Activated CD4-positive, CD25-positive, alpha-beta regulatory T cell treated with anti-CD3 and anti-CD28 coated beads, Interleukin-2, amount 50 U/mL, for 16 hours (primary cell): ENCODE data around the gene SERTAD3.
"Not testable (repeated sequence)": the region's sequence is repeated elsewhere in the genome, so short reads cannot be mapped to it uniquely, and the experiment has no call there.

ENCODE experiments used
- DNase-seq: peaks from one replicate; pipeline ENCODE4 v3.0.0-alpha.2; 2020; ENCODE audit warnings: low read depth, low spot score

Gene SERTAD3, protein sequence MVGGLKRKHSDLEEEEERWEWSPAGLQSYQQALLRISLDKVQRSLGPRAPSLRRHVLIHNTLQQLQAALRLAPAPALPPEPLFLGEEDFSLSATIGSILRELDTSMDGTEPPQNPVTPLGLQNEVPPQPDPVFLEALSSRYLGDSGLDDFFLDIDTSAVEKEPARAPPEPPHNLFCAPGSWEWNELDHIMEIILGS

DNA sequence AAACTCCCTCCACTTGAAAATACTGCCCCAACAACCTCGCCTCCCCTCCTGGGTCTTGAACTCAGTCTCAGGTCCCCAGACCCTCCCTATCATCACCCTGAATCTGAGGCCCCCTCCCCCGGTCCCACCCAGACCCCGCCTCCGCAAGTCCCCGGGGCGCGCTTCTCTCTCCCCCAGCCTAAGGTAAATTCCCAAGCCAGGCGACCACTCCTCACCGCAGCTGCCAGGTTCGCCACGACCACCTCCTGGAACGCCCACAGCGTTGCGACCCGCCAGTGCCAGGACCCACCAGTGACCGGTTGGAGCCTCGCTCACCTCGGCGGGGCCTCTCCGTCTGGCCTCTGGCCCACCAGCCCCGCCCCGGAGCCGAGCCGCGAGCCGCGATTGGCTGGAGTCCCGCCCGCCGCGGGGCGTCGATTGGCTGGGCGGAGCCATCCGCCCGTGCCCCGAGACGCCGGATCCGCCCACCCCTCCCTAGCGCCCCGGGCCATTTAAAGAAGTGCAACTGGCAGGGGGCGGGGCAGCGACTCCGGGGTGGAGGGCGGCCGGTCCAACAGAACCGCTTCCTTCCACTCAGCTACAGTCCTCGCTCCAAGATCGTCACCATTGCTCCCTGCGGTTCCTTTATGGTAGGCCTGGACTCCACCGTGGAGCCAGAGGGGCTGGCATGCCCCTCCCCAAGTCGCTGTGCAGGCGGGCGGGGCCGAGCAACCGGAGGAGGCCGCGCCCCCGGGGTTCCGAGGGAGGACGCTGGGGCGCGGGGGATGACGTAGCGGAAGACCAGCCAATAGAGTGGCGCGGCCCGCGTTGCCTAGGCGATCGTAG, at the start of gene SERTAD3:
Gene SERTAD3 (minus strand): TSS at position 336 of the 825 bp plus-strand sequence. CDS start 2,255 bp downstream, outside the sequence.
- peak; percentile 95 for DNase-seq

DNA sequence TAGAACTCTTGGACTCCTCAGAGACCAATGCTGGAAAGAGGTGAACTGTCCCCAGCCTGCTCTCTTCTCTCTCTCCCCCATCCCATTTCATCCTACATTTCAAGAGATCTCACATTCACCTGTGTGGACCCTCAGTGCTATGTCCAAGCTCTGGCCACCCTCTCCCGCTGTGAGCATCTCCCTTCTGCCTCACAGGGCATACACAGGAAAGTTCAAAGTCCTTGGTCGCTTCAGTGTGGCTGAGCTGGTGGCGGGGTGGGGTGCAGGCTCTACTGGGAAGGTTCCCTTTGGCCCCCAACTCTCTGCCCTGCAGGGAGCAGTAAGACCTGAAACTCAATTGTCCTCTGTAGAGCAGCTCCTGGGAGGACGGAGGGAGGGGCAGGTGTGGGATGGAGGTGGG, 49.6 kb upstream of the SERTAD3 start:
- DNase-seq = no peak

DNA sequence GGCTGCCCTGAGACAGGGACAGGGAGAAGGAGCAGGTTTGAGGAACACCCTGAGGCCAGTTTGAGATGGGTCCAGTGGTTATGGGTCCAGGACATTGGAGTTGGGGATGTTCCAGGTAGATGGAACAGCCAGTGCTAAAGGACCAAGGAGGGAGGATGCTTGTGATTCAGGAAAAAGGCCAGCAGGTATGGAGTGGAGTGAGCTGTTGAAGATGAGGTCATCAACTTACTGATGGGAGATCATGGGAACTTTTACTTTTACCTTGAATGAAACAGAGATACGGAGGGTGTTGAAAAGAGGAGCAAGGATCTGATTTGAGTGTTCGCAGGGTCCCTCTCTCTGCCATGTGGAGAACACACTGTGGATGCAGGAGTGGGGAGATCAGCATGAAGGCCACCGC, 48.1 kb upstream of the SERTAD3 start:
- DNase-seq = no peak

DNA sequence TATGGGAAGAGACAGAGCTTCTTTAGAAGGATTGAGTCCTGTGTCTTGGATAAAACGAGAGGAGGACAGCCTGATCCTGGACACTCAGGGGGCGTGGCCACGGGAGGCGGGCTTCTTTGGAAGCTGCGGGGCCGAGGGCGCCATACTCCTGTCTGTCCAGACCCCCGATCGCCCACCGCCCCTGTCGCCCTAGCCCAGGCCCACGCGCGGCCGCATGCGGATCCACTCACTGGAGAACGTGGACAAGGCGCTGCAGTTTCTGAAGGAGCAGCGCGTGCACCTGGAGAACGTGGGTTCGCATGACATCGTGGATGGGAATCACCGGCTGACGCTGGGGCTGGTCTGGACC, 45.7 kb upstream of the SERTAD3 start:
- no peak for DNase-seq

DNA sequence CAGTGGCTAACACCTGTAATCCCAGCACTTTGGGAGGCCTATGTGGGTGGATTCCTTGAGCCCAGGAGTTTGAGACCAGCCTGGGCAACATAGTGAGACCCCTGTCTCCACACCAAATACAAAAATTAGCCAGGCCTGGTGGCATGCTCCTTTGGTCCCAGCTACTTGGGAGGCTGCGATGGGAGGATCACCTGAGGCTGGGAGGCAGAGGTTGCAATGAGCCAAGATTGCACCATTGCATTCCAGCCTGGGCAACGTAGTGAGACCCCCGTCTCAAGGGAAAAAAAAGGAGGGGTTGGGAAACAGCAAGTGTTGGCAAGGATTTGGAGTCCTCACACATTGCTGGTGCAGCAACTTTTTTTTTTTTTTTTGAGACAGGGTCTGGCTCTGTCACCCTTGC, 41.9 kb upstream of the SERTAD3 start:
- DNase-seq = no peak

DNA sequence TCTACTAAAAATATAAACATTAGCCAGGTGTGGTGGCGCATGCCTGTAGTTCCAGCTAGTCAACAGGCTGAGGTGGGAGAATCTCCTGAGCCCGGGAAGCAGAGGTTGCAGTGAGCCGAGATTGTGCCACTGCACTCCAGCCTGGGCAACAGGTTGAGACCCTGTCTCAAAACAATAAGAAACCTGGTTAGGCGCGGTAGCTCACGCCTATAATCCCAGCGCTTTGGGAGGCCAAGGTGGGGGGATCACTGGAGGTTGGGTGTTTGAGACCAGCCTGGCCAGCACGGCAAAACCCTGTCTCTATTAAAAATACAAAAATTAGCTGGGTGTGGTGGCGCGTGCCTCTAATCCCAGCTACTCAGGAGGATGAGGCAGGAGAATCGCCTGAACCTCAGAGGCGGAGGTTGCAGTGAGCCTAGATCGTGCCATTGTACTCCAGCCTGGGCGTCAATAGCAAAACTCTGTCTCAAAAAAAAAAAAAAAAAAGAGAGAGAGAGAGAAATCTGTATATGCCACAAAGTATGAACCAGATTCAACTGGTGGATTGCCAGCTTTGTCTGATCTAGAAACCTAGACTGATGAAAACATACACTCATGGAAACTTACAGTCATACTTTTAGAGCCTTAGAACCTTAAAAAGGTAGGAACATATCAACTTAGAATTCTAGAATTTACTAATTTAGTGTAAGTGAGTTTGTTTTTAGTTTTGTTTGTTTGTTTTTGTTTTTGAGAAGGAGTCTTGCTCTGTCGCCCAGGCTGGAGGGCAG, 31.9 kb upstream of the SERTAD3 start:
- not testable (repeated sequence) for DNase-seq

DNA sequence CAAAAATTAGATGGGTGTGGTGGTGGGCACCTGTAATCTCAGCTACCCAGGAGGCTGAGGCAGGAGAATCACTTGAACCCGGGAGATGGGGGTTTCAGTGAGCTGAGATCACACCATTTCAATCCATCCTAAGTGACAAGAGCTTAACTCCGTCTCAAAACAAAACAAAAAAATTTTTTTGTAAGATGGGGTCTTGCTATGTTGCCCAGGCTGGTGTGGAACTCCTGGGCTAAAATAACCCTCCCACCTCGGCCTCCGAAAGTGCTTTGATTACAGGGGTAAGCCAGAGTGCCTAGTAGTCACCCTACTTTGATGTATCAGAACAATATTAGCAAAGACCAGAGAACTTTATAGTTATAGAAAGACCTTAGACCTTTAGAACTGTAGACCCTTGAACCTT, 30.6 kb upstream of the SERTAD3 start:
- DNase-seq = no peak

DNA sequence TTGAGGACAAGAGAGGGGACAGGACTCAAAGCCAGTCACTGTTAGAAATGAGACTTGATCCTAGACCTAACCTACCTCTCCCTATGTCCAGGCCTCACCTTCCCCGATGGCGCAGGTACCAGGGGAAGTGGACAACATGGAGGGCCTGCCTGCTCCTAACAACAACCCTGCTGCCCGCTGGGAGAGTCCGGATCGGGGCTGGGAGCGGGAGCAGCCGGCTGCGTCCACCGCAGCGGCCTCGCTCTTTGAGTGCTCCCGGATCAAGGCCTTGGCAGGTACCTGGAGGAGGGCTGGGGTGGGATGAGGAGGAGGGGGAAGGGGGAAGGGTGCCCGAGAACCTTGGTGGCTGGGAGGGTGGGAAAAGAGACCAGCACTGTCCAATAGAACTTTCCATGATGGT, 28.4 kb upstream of the SERTAD3 start:
- DNase-seq = no peak

DNA sequence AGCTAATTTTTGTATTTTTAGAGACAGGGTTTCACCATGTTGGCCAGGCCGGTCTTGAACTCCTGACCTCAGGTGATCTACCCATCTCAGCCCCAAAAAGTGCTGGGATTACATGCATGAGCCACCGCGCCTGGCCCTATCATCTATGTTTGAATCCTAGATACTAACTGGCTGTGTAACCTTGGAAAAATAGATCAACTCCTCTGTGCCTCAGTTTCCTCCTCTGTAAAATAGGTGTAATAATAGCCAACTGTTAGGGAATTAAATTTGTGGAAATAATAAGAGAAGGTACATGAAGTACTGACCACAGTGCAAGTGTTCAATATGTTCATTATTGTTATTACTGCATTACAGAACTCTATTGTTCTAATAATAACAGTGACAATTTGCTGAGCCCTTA, 27.0 kb upstream of the SERTAD3 start:
- no peak for DNase-seq

DNA sequence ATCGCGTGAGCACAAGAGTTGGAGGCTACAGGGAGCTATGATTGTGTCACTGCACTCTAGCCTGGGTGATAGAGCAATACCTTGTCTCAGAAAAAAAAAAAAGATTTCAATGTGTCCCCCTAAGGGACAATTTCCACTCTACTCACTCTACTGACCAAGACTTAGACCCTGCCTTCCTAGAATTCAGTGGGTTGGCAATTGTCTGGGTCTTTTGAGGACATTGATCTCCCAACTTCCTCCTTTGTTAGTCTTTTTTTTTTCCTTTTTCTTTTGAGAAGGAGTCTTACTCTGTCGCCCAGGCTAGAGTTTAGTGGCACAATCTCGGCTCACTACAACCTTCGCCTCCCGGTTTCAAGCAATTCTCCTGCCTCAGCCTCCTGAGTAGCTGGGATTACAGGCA, 24.9 kb upstream of the SERTAD3 start:
- no peak for DNase-seq

DNA sequence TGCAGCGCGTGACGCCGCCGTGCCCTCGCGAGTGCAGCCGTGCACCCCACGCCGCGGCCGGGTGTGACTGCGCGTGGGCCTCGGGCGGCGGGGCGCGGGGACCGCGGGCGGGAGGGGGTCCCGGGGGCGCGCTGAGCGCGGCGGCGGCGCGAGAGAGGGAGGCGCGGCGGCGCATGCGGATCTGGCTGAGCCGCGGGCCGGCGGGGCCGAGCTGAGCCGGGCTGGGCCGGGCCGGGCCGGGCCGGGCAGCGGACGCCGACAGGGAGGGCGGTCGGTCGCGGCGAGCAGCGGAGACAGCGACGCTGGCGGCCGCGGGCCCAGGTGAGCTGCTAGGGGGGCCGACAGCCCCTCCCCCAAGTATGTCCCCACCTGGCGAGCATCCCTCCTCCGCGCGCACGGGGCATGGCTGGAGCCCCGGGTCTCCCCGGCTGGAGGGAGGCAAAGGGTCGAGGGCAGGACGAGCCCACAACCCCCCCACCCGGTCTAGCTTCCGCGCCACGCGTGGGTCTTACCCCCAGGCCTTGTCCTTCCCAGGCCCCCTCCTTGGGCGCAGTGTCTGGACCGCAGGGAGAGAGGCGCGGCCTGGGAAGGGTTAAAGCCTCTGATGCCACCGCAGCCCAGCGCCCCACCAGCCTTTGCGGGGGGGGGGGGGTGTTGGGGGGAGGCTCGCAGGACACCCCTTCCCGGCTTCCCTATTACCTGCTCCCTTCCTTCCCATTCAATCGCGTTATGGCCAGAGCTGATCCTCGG, 23.0 kb upstream of the SERTAD3 start, which contains the start of gene SPTBN4:
Gene SPTBN4 (plus strand): TSS at position 17 of the 750 bp plus-strand sequence. CDS start 5,621 bp downstream, outside the sequence.
- DNase-seq = no peak

DNA sequence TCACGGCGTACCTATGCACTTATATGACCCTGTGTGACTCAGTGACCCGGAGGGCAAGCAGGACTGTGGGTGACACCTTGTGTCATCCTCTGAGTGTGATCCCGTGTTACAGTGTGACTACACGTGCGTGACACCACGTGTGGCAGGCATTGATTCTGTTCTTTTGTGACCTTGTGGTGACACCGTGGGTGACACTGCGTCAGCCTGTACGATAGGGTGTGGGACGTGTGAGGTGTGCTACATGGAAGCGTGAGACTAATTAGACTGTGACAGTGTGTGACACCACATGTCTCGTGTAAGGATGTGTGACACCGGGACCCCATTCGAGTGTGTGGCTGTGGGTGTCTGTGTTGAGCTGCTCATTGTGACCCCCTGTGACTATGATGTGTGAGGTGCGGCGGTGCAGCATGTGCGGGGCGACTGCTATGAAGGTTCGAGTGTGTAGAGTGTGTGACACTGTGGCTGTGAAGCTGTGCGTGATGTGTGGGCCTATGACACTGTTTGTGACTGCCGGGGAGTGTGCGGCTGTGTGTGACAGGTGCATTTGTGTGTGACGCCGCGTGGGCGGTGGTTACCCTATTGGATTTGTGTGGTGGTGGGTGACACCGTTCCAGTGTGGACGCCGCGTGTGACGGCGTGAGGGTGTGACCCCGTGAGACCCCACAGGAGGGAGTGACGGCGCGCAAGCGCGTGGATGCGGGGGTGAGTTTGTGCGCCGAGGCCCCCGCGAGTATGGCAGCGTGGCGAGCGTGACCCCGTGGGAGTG, 22.3 kb upstream of the SERTAD3 start:
- peak; percentile 64 for DNase-seq

DNA sequence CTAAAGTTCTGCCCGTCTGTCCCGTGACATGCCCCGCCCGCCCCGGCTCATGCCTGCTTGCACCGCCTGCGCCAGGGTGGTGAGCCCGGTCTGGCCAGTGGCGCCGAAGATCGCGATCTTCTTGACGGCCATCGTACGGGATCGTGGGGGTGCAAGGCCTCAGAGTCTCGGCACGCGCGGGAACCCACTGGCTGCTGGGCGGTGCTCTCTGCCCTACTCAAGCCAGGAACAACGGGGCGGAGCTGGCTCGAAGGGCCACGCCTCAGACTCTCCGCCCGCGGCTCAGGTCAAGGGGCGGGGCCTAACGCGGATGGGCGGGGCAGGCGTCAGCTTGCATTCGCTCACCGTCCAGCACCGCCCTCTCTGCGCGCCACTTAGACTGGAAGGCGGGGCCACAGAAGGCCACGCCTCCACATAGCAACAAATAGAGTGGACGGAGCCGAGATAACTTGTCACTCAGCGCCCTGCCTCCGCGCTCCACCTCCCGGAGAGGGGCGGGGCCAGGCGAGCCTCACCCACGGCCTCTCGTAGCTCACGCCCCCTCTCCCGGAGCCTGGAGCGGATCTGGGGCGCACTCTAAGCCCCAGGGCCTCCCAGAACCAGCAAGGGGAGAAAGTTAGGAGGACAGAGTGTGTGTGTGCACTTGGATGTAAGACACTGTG, 21.6 kb upstream of the SERTAD3 start, which contains the start of gene BLVRB:
Gene BLVRB (minus strand): TSS at position 189 of the 662 bp plus-strand sequence. CDS start 57 bp downstream, at position 132.
- peak; percentile 97 for DNase-seq

DNA sequence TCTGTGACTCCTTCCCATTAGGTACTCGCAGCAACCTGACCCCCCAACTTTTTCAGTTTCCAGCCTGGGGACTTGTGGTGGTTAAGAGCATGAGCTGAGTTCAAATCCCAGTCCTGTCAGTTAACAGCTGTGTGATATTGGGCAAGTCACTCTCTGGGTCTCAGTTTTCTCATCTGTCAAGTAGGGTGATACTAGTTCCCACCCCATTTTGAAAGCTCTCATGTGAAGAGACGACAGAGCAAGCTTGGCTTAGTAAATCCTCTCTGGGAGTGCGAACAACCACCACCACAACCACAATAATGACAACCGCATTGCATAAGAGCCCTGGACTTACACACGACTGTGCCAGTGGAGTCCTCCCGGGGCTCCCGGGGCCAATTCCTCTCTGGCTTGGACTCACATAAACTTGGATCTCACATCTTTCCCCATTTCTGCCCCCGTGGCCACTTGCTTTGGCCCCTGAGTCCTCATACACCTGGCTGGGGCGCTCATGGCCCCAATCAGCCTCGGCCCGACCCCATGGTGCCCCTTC, 21.0 kb upstream of the SERTAD3 start:
- DNase-seq = no peak

DNA sequence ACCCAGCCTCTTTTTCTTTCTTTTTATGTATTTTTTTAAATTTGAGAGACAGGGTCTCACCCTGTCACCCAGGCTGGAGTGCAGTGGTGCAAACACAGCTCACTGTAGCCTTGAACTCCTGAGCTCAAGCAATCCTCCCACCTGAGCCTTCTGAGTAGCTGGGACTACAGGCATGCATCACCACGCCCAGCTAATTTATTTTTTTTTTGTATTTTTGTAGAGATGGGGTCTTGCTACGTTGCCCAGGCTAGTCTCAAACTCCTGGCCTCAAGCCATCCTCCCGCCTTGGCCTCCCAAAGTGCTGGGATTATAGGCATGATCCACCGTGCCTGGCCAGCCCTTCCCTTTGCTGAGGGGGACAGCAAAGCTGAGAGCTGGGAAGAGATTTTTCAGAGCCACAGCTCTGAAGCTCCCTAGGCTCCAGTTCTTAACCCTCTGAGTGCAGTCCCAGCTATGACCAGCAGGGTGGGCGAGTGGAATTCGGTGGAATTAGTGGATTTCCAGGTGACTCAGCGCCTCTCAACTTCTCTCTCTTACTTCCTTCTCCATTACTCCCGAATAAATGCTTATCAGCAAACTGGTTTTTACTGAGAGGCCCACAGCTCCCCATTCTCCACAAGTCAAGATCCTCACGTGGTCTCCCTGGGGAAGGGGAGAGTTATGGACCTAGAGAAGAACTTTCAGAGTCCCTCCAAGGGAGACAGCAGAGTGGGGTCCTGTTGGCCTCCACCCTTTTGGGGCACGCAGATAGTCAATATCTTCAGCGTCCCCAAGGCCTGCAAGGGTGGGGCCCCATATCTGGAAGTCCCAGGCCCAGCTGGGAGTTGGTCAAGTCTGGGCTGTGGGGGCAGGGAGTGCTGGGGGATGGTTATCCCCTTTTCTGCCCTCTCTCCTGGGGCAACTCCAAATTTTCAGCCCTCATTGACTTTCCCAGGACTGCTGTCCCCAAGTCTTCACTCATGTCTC, 20.2 kb upstream of the SERTAD3 start:
- peak; percentile 54 for DNase-seq

DNA sequence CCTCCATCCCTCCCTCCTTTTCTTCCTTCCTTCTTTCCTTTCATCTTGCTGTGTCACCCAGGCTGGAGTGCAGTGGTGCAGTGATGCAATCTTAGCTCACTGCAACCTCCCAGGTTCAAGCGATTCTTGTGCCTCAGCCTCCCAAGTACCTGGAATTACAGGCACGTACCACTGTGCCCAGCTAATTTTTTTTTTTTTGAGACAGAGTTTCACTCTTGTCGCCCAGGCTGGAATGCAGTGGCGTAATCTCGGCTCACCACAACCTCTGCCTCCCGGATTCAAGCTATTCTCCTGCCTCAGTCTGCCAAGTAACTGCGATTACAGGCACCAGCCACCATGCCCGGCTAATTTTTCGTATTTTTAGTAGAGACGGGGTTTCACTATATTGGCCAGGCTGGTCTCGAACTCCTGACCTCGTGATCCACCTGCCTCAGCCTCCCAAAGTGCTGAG, 19.5 kb upstream of the SERTAD3 start:
- not testable (repeated sequence) for DNase-seq

DNA sequence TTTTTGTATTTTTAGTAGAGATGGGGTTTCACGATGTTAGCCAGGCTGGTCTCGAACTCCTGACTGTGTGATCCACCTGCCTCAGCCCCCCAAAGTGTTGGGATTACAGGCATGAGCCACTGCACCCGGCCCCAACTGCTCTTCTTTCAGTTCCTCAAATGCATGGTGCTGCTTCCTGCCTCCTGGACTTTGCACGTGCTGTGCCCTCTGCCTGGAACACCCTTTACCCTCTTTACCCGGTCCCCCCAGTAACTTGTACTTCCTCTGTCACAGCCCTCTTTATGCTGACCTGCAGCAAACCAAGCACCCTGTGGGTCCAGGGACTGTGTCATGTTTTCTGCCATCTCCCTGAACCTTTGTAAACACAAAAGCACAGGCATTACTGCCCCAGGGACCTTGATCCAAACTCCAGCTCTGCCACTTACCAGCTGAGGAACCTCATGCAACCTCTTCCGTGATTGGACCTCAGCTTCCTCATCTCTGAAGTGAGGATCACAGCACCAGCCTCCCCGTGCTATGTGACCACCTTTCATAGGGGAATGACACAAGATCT, 17.6 kb upstream of the SERTAD3 start:
- no peak for DNase-seq

DNA sequence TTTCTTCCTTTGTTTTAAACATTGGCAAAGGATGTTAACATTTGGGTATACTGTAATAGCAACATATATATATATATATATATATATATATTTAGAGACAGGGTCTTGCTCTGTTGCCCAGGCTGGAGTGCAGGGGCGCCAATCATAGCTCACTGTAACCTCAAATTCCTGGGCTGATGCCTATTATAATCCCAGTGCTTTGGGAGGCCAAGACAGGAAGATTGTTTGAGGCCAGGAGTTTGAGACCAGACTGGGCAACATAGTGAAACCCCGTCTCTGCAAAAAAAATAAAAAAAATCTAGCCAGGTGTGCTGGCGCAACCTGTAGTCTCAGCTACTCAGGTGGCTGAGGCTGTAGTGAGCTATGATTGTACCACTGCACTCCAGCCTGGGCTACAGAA, 16.1 kb upstream of the SERTAD3 start:
- no peak for DNase-seq
